ENCODE results near the gene C1QTNF5. TPM values are rescaled to one million over a fixed set of nuclear protein-coding genes. Genes with fewer than 3 reads are reported as not detected.

Gene C1QTNF5
- total RNA-seq, 2 experiments from 2014 or later = not detected

Small RNA genes within 50 kb of the gene (microRNA-seq; reads per million reads assigned to microRNA genes)
- not detected for gene MIR6756 (ENCODE audit: borderline microRNAs expressed, borderline replicate concordance)

Other genes with a start within 250 kb of the C1QTNF5 start
- gene DPAGT1, start 239.0 kb downstream of the C1QTNF5 start, total RNA-seq = 10 to 100 TPM; 52.2 to 53.1 TPM
- gene C2CD2L, start 233.5 kb downstream of the C1QTNF5 start, total RNA-seq = 10 to 100 TPM; 20.1 to 20.8 TPM
- 10 to 100 TPM; 24.5 to 25.2 TPM for gene HINFP, start 219.3 kb downstream of the C1QTNF5 start, total RNA-seq
- under 1 TPM; 0.12 to 0.31 TPM for gene ABCG4, start 191.8 kb downstream of the C1QTNF5 start, total RNA-seq
- 10 to 100 TPM; 20.8 to 22.2 TPM for gene NLRX1, start 172.2 kb downstream of the C1QTNF5 start, total RNA-seq
- not detected for gene NHERF4, start 155.4 kb downstream of the C1QTNF5 start, total RNA-seq
- gene CBL, start 134.5 kb downstream of the C1QTNF5 start, total RNA-seq = 10 to 100 TPM; 25.3 to 25.7 TPM
- 1 to 10 TPM; 8.0 to 8.4 TPM for gene MCAM, start 23.8 kb downstream of the C1QTNF5 start, total RNA-seq
- gene RNF26, start 6.4 kb downstream of the C1QTNF5 start, total RNA-seq = 10 to 100 TPM; 46.1 to 47.0 TPM
- gene MFRP, start 5.8 kb upstream of the C1QTNF5 start, total RNA-seq = not detected
- under 1 TPM; 0.35 to 0.57 TPM for gene USP2, start 40.8 kb upstream of the C1QTNF5 start, total RNA-seq
- gene THY1, start 82.3 kb upstream of the C1QTNF5 start, total RNA-seq = under 1 TPM; 0.07 to 0.17 TPM